Small intestine (tissue), 7 donors: Measurements from ENCODE around the gene FFAR3. TPM values are rescaled to one million over a fixed set of nuclear protein-coding genes. Genes with fewer than 3 reads are reported as not detected.
"Not testable (repeated sequence)": the region's sequence is repeated elsewhere in the genome, so short reads cannot be mapped to it uniquely, and the experiment has no call there.

Source experiments
- DNase-seq, 2 donors: peaks; one replicate each; pipeline versions ENCODE4 v3.0.0 to v3.0.0-alpha.2; 2013
- FAIRE-seq: peaks from 2 replicates; lab custom pipeline; 2012; peaks lifted over from hg19 to GRCh38; lab: Jason Lieb, UNC
- H3K27ac ChIP-seq, 3 donors: one replicate each; pipeline ENCODE4 v1.5.1; 2013; ENCODE audit warnings: low read length in 2 of 3, mild to moderate bottlenecking in 2 of 3, control low read depth in 1 of 3, inconsistent platforms in 1 of 3, low read depth in 1 of 3, moderate library complexity in 1 of 3
- H3K27me3 ChIP-seq, 3 donors: one replicate each; pipeline ENCODE4 v1.6.1; 2013; ENCODE audit warnings: low read length in 3 of 3, inconsistent platforms in 1 of 3; ENCODE audit not compliant: control insufficient read depth in 3 of 3, insufficient read depth in 3 of 3
- H3K36me3 ChIP-seq, 3 donors: one replicate each; pipeline ENCODE4 v1.6.1; 2013; ENCODE audit warnings: low read length in 3 of 3, inconsistent platforms in 1 of 3, low read depth in 1 of 3, mild to moderate bottlenecking in 1 of 3, moderate library complexity in 1 of 3; ENCODE audit not compliant: control insufficient read depth in 3 of 3, insufficient read depth in 2 of 3
- H3K4me1 ChIP-seq, 3 donors: one replicate each; pipeline ENCODE4 v1.6.1; 2013; ENCODE audit warnings: low read length in 2 of 3, inconsistent platforms in 1 of 3, low read depth in 1 of 3, mild to moderate bottlenecking in 1 of 3, moderate library complexity in 1 of 3; ENCODE audit not compliant: control insufficient read depth in 3 of 3, insufficient read depth in 2 of 3
- H3K4me3 ChIP-seq, 3 donors: one replicate each; pipeline ENCODE4 v1.5.1; 2013; ENCODE audit warnings: low read length in 3 of 3, control low read depth in 1 of 3, inconsistent platforms in 1 of 3, low read depth in 1 of 3, mild to moderate bottlenecking in 1 of 3, moderate library complexity in 1 of 3
- H3K9me3 ChIP-seq, 2 donors: one replicate each; pipeline ENCODE4 v1.6.1; 2013; ENCODE audit warnings: low read depth in 1 of 2, low read length in 1 of 2; ENCODE audit not compliant: control insufficient read depth in 2 of 2, insufficient read depth in 1 of 2
- WGBS, 3 donors: extraction: QIAGEN DNeasy Blood & Tissue Kit; methylation state at CpG; one replicate each; pipeline ENCODE4 v1.1.7; 2013; 5-methylcytosine and 5-hydroxymethylcytosine counted together
- polyA plus RNA-seq, 4 donors: library from polyadenylated mRNA; stranded (reverse) in 3 of 4; unstranded in 1 of 4; fragments of 200-250 nt in 3 of 4; fragments of 120-200 nt in 1 of 4; gene quantifications; one replicate each; pipeline versions ENCODE4 v1.2.1 to v1.2.3, GENCODE V29; 2013
- donor health status: healthy with polysubstance abuse.
- donor health status: control.
- donor health status: control.
- donor health status: Bipolar disorder and iron deficiency.
- donor health status: healthy.

The FFAR3 gene
- polyA plus RNA-seq, 4 donors, result 0.50 to 1.0 TPM; not detected in 2

GRCh38 chr19:35370722-35371121 is 12.5 kb downstream of the FFAR3 start, which contains the start of gene GPR42:
GPR42 (plus strand) TSS chr19:35371068; CDS start chr19:35371360, 292 bp downstream.
- Histone ChIP-seq H3K4me3 (no peak within 1 kb of the TSS), H3K27me3 (no peaks in the 10 kb centered on the region), H3K36me3 (no peaks in the 10 kb centered on the region), H3K27ac (no peak within 1 kb of the TSS), H3K4me1 (no peaks in the 10 kb centered on the region), H3K9me3 (no peaks in the 10 kb centered on the region)
- 71 to 88% (median 84%) methylated on average over 1 to 8 of the region's 8 CpGs for WGBS, 3 donors
- FAIRE-seq, result no peak
- DNase-seq, result no peak

GRCh38 chr19:35373492-35373891 is 15.2 kb downstream of the FFAR3 start:
- FAIRE-seq, result no peak
- 82 to 84% (median 83%) methylated on average over 7 of the region's 7 CpGs for WGBS, 3 donors

GRCh38 chr19:35374031-35374430 is 15.8 kb downstream of the FFAR3 start:
- not testable (repeated sequence) for H3K36me3 ChIP-seq, H3K27ac ChIP-seq, H3K9me3 ChIP-seq, H3K27me3 ChIP-seq, H3K4me1 ChIP-seq, FAIRE-seq, H3K4me3 ChIP-seq, DNase-seq

More at GRCh38 chr19:35373492-35373891, 15.2 kb downstream of the FFAR3 start:
- Histone ChIP-seq H3K4me3 (no peak overlapping the region), H3K4me1 (no peaks in the 10 kb centered on the region), H3K27me3 (no peaks in the 10 kb centered on the region), H3K27ac (no peak overlapping the region), H3K36me3 (no peaks in the 10 kb centered on the region), H3K9me3 (peaks cover 0 to 3% of the 10 kb centered on the region in 2 donors)
- DNase-seq, result no peak

- FAIRE-seq, result no peak
- Histone ChIP-seq H3K9me3 (peaks cover 0 to 3% of the 10 kb centered on the region in 2 donors), H3K27me3 (no peaks in the 10 kb centered on the region), H3K4me3 (no peak overlapping the region), H3K36me3 (no peaks in the 10 kb centered on the region), H3K27ac (no peak overlapping the region), H3K4me1 (peaks cover 0 to 7% (median 0%) of the 10 kb centered on the region in 3 donors)
- WGBS, 3 donors, result 86 to 94% (median 90%) methylated on average over 12 of the region's 12 CpGs
- DNase-seq, result no peak
Observed at GRCh38 chr19:35375505-35376307, 17.4 kb downstream of the FFAR3 start.

- H3K27me3 ChIP-seq, result no peaks in the 10 kb centered on the region
- FAIRE-seq (no peak), DNase-seq (no peak)
- 42 to 56% (median 42%) methylated on average over 1 of the region's 1 CpG for WGBS, 3 donors
- H3K9me3 ChIP-seq, result peaks cover 0 to 3% of the 10 kb centered on the region in 2 donors
- H3K27ac ChIP-seq, result no peak overlapping the region
- peaks cover 0 to 10% (median 0%) of the 10 kb centered on the region in 3 donors for H3K4me1 ChIP-seq
- no peaks in the 10 kb centered on the region for H3K36me3 ChIP-seq
- no peak overlapping the region for H3K4me3 ChIP-seq
Observed at GRCh38 chr19:35377656-35378055, 19.4 kb downstream of the FFAR3 start.

- no peak for DNase-seq
- WGBS, 3 donors, result 93 to 99% (median 96%) methylated on average over 3 of the region's 3 CpGs
- Histone ChIP-seq H3K4me1 (peaks cover 0 to 10% (median 0%) of the 10 kb centered on the region in 3 donors), H3K9me3 (peaks cover 0 to 3% of the 10 kb centered on the region in 2 donors), H3K27me3 (no peaks in the 10 kb centered on the region), H3K4me3 (no peak overlapping the region), H3K36me3 (no peaks in the 10 kb centered on the region), H3K27ac (no peak overlapping the region)
- no peak for FAIRE-seq
Observed at GRCh38 chr19:35378356-35378755, 20.1 kb downstream of the FFAR3 start.

- not testable (repeated sequence) for H3K36me3 ChIP-seq, H3K27ac ChIP-seq, H3K4me1 ChIP-seq, H3K27me3 ChIP-seq, H3K9me3 ChIP-seq, FAIRE-seq, H3K4me3 ChIP-seq, DNase-seq
- WGBS, 3 donors, result 87 to 97% (median 95%) methylated on average over 5 of the region's 5 CpGs
Observed at GRCh38 chr19:35379545-35379944, 21.3 kb downstream of the FFAR3 start.

GRCh38 chr19:35379992-35380391 is 21.7 kb downstream of the FFAR3 start:
- Histone ChIP-seq H3K4me3 (no peak overlapping the region), H3K9me3 (peaks cover 0 to 6% of the 10 kb centered on the region in 2 donors), H3K27me3 (no peaks in the 10 kb centered on the region), H3K27ac (no peak overlapping the region), H3K4me1 (peaks cover 0 to 10% (median 0%) of the 10 kb centered on the region in 3 donors), H3K36me3 (no peaks in the 10 kb centered on the region)
- no peak for DNase-seq
- no peak for FAIRE-seq
- WGBS, 3 donors, result 32 to 43% (median 41%) methylated on average over 1 of the region's 1 CpG
